DMS79 treated with DMSO at 0.1 percent for 48 hours (cell line): ENCODE measurements around the gene NR0B2.
"Not testable (repeated sequence)": the region's sequence is repeated elsewhere in the genome, so short reads cannot be mapped to it uniquely, and the experiment has no call there.

Experiments
- DNase-seq: peaks from one replicate; lab custom pipeline; 2025; lab: John Stamatoyannopoulos, UW

NR0B2 gene

DNA sequence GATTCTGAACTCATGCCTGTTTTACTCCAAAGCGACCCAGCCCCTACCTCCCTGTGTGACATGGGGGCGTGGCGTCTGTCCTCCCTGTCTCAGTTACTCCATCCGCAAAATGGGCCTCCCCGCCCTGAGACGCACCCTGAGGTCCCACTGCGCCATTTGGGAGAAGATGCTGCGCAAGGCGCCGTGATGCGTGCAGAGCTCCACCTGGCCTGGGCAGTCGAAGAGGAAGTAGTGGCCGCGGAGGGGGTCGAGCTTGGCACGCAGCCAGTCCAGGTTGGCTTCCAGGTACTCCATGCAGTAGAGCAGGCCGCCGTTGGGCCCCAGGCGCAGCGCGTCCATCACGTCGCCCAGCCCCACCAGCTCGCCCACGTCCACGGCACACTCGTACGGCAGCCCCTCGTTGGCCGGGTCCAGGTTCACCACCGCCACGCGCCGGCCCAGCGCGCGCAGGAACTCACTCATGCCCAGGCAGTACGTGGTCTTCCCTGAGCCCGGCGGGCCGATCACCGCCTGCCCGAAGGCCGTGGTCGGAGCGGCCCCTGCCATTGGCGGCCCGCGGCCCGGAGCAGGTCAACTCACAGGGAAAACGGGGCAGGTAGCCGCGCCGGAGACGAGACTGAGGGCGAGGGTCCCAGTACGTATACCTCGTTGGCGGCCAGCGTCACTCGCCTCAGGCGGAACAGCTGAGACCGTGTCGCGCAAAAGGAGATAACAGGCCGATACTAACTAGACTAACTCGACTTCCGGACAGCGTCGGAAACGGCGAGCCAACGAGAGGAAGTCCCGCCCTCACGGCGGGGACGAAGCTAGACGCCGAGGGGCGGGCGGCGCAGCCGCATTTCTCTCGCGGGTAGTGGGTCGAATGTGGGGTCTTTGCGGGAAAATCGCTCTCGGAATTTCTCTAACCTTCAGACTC, 24.0 kb downstream of the NR0B2 start, which contains the start of gene GPN2:
Gene GPN2, minus strand, starts transcription at position 733 of the 916 bp plus-strand sequence. Its CDS starts 187 bp downstream, at position 546.
- peak; percentile 75 for DNase-seq

DNA sequence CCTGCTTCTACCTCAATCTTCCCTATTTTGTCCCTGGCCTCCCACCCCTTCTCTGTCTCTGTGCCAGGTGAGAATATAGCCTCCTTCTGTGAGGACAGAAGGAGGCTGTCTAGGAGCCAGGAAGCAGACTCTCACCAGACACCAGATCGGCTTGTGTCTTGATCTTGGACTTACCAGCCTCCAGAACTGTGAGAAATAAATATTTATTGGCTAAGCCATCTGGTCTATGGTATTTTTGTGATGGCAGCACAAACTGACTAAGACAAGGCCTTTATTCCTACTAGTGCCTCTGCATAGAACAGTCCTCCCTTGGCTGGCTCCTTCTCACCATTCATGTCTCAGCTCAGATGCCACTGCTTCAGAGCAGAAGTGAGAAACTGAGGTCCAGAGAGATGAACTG, 25.5 kb downstream of the NR0B2 start:
- DNase-seq: no peak

DNA sequence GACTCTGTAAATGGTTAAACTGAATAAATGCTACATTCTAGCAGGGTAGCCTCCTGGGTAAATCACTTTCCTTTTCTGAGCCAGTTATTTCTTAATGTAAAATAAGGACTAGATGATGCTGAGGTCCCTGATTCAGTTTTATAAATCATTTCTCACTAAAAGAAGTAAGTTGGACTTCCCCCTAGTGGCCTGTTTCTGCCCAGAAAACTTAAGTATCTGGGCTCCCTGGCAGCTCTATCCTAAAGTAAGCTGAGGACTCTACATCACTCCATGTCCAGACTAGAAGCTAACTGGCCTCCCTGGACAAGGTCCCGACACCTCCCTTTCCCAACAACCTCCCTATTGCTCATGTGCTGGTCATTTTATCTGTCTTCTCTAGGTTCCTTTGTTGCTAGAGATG, 26.6 kb downstream of the NR0B2 start:
- DNase-seq: no peak

DNA sequence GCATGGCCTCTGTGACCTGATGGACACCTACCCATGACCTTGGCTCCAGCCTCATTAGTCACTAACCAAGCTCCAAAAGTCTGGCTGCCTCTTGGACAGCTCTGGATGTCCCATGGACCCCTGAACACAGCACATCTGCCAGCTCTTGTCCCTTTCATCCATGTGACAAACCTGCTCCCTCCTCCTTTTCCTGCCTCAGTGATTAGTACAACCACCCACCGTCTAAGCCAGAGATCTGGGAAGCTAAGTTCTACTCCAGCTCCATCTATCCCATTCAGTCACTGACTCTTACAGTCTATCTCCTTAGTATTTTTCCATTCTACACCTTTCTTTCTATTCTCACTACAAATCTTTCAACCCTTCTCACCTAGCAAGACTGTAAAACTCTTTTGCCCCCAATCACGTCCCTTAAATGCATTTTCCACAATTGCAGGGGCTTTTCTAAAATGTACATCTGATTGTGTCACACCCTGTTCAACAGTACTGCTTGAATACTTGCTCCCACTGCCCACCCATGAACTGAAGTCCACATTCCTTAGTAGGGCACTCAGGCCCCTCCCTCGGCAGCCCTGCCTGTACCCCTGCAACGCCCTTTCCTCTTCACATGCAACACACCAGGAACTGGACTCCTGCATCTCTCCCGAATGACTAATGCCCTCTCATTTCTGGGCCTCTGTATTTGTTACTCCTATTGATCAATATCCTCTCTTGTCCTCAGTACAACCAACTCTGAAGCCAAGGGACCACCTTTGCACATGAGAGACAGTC, 30.9 kb downstream of the NR0B2 start:
- no peak for DNase-seq

DNA sequence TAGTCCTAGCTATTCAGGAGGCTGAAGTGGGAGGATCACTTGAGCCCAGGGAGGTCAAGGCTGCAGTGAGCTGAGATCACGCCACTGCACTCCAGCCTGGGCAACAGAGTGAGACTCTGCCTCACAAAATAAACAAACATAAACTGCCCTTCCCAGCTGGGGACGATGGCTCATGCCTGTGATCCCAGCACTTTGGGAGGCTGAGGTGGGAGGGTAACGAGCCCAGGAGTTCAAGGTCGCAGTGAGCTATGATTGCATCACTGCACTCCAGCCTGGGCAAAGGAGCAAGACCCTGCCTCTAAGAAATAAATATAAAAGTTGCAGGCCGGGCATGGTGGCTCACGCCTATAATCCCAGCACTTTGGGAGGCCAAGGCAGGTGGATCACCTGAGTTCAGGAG, 32.2 kb downstream of the NR0B2 start:
- DNase-seq: not testable (repeated sequence)

DNA sequence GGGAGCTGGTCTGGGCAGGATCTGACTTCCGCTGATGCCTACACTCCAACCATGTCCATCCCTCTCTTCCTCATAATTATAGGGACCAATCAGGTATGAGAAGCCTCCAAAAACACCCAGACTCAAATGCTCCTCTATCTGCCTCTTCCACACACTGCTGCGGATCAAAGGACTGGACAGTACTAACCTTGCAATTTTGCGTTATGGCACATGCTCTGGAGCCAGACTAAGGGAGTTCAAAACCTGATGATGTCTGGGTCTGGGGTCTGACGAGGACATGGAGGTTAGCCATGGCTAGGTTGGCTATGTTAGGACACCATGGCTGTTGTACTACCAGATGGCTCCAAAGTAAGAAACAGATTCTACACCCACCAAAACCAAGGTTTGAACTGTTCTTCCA, 34.0 kb downstream of the NR0B2 start:
- DNase-seq: no peak

DNA sequence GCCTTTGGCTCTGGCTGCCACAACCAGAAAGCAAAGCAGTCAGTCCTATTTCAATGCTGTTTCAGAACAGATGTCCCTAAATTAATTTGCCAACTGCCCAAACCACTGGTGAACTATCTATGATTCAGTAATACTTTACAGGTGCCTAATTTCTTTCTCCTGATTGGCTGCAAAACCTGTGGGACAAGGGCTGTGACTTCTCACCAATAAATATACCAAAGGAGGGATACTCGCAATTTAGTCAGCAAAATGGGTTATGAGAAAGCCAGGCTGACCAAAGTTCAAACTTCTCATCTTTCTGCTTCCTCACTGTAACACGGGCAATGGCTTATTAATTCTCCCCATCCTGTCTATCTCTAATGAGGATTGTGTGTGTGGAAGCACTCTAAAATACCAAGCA, 36.4 kb downstream of the NR0B2 start:
- no peak for DNase-seq

DNA sequence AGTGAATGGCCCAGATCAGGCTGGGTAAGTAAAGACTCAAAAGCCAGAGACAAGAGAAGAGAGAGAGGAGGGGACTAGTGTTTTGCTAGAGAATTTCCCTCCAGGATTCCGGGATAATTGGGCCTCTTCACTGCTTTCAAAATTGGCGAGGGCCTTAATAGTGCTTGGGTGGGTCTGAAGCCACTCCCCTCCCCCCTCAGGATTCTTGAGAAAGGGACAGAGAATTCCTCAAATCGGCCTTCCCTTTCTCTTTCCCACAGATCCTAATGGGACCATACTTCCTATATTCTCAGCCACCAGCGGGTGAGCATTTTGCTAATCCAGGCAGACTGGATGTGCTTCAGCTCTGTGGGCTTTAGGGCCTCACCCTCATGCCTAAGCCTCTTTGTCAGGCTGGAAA, 38.9 kb downstream of the NR0B2 start:
- DNase-seq: no peak

DNA sequence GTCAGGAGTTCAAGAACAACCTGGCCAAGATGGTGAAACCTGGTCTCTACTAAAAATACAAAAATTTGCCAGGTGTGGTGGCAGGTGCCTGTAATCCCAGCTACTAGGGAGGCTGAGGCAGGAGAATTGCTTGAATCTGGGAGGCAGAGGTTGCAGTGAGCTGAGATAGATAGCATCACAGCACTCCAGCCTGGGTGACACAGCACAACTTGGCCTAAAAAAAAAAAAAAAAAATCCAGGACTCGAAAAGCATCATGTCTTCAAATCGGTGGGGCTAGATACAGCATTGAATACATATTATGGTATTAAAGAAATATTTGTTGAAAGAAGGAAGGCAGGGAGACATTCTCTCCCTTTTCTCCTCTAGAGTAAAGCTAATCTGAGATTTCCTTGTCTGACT, 40.7 kb downstream of the NR0B2 start:
- not testable (repeated sequence) for DNase-seq

DNA sequence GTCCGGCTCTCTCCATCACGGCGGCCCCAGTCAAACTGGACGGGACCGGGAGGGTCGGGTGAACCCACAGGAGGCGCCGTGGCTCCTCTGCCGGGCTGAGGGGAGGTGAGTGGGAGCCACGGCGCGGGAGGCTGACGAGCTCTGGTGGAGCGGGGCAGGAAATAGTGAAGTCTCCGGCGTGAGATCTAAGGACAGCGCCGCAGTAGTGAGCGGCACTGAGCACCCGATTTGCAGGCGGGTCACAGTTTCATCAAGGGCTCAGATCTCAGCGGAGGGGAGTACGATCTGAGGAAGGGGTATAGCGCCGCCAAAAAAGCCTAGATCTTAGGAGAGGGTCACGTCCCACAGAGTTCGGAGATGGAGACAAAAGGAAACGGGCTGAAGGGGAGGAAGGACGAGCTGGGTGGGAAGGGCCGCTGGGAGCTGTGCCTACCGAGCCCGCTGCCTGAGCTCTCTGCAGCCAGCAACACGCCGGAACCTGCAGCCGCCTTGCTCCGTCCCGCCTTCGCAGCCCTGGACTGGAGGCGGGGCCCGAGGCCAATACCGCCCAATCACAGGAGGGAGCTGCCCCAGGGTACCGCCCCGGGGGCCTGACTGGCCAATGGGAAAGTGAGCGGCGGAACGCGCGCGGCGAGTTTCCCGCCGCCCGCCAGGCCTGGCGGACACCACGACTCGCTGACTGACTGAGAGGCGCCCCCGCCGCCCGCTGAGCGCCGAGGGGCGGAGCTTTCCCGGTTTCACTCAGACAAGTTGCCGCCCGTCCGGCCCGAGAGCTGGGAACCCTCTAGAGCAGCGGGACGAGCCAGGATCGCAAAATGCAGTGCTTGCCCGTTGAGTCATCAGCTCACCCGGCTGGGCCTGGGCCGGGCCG, 48.9 kb downstream of the NR0B2 start:
- DNase-seq: peak; percentile 98

DNA sequence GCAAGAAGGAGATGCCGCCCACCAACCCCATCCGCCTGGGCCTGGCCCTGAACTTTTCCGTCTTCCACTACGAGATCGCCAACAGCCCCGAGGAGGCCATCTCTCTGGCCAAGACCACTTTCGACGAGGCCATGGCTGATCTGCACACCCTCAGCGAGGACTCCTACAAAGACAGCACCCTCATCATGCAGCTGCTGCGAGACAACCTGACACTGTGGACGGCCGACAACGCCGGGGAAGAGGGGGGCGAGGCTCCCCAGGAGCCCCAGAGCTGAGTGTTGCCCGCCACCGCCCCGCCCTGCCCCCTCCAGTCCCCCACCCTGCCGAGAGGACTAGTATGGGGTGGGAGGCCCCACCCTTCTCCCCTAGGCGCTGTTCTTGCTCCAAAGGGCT, 50.1 kb downstream of the NR0B2 start:
- DNase-seq: peak; percentile 43

DNA sequence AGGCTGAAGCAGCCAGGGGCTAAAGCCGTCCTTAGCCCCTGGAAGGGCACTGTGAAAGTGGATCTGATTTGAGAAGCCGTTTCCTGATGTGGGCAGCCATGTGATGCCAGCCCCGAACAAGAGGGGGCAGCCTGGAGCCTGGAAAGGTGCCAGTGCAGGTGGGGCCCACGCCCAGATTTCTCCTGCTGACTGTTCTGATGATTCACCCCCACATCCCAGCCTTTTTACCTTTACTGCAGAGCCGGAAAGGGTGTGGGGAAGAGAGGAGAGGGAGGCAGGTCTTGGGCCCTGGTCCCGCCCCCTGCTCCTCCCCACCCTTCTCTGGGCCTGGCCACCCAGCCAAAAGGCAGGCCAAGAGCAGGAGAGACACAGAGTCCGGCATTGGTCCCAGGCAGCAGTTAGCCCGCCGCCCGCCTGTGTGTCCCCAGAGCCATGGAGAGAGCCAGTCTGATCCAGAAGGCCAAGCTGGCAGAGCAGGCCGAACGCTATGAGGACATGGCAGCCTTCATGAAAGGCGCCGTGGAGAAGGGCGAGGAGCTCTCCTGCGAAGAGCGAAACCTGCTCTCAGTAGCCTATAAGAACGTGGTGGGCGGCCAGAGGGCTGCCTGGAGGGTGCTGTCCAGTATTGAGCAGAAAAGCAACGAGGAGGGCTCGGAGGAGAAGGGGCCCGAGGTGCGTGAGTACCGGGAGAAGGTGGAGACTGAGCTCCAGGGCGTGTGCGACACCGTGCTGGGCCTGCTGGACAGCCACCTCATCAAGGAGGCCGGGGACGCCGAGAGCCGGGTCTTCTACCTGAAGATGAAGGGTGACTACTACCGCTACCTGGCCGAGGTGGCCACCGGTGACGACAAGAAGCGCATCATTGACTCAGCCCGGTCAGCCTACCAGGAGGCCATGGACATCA, 50.7 kb downstream of the NR0B2 start, which contains the start of gene SFN:
Gene SFN, plus strand, starts transcription at position 369 of the 904 bp plus-strand sequence. Its CDS starts 64 bp downstream, at position 433.
- peak; percentile 96 for DNase-seq

DNA sequence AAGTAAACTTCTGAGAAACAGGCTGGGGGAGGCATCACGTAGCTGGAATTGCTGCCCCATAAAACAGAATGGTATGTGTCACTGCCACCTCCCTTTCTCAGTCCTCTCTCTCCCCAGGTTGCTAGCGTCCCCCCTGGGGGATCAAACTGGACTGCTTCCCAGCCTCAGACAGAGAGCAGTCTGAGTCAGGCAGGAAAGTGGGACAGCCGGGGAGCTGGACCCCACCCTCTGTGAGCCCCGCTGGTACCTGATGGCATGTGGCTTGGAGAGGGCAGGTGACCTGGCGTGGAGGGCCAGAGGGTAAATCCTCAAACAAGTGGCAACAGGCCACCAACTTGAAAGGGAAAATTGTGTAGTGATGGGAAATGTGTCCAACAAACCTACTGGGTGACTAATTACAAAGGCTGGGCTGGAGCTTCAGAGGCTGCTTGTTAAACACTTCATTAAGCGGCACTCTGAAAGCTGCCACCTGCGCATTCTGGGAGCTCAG, 51.8 kb downstream of the NR0B2 start:
- no peak for DNase-seq
